Measurements from ENCODE around the gene TRAPPC1.
"Not testable (repeated sequence)": the region's sequence is repeated elsewhere in the genome, so short reads cannot be mapped to it uniquely, and the experiment has no call there.

TRAPPC1 gene, protein sequence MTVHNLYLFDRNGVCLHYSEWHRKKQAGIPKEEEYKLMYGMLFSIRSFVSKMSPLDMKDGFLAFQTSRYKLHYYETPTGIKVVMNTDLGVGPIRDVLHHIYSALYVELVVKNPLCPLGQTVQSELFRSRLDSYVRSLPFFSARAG

DNA sequence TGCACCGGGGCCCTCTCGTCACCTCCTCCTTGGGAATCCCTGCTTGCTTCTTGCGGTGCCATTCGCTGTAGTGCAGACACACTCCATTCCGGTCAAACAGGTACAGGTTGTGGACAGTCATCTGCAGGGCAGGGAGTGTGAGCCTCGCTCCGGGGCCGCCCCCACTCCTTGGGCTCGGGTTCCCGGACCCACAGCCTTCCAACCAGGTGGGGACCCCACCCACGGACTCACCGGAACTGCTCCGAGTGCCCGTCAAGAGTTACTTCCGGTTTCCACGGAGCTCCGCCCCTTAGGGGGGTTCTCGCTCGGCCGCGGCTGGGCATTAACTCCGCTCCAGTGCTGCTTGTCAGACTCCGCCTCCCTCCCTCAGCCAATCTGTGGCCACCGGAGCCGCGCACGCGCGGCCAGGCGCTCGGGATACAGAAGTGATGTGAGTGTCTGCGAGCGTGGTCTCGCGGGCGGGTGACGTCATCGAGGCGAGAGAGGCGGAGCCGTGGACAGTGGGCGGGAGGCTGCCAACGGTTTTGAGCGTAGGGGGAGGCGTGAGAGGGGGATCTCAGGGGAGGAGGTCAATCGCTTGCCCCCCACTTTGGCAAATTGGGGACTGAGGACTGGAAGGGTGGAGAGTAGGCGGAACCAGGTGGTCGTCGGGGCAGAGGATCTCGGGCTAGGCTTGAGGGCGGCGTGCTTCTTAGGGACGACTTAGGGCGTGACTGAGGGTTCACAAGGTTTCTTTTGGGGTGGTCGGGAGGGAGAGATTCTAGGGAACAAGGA lies at the start of gene TRAPPC1, which contains the start of gene CNTROB:
Gene TRAPPC1, minus strand, starts transcription at position 238 of the 774 bp plus-strand sequence. Its CDS starts 117 bp downstream, at position 121.
Gene CNTROB, plus strand, starts transcription at position 498 of the 774 bp plus-strand sequence. CDS start 874 bp downstream, outside the sequence.
- peak; percentile 100 for DNase-seq

DNA sequence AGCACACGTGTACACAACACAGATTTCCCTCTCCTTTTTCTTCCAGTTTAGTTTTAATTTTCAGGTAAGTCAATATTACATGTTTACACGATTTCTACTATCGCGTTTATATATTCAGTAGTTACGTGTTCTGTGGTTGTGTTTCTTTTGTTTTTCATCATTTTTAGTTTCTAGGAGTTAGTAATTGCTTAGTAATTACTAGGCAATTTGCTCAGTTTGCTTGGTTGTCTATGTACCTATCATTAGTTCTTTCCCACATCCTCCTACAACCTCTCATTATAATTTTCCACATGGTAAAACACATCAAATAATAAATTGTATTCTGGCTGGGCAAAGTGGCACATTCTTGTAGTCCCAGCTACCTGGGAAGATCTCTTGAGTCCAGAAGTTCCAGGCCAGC lies 46.1 kb upstream of the TRAPPC1 start:
- no peak for DNase-seq

DNA sequence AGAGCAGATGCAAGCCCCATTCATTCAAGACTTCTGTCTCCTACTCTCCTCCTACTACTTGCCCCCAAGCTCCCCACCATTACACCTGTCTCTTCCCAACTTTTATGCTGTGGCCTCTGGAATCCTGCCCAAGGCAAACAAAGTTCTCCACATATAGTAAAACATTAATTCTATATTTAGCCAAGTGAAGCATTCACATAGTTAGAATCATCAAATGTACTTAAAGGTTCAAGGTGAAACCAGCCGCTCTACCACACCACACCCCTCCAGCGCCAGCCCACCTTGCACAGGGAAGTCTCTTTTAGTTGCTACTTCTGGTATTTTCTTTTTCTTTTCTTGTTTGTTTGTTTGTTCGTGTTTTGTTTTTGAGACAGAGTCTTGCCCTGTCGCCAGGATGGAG lies 45.3 kb upstream of the TRAPPC1 start:
- DNase-seq = no peak

DNA sequence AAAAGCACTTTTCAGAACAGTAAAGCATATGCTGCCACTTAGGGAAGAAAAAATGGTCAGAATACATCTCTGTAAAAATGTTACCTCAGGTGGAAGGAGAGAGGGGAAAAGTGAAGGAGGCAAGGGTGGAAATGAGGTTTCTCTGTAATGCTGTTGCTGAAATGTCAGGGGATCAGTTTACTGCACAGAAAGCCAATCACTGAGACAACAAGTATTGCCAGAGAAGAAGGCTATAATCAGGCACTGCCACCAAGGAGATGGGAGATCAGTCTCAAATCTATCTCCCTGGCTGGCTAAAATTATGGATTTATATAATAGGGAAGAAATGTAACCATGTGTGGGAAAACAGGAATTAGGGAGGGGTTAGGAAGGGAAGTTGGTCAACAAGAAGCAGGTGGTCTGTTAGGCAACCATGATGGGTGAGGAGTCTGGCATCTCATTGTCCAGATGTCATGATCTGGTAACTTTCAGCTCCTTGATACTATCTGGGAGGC lies 42.9 kb upstream of the TRAPPC1 start:
- no peak for DNase-seq

DNA sequence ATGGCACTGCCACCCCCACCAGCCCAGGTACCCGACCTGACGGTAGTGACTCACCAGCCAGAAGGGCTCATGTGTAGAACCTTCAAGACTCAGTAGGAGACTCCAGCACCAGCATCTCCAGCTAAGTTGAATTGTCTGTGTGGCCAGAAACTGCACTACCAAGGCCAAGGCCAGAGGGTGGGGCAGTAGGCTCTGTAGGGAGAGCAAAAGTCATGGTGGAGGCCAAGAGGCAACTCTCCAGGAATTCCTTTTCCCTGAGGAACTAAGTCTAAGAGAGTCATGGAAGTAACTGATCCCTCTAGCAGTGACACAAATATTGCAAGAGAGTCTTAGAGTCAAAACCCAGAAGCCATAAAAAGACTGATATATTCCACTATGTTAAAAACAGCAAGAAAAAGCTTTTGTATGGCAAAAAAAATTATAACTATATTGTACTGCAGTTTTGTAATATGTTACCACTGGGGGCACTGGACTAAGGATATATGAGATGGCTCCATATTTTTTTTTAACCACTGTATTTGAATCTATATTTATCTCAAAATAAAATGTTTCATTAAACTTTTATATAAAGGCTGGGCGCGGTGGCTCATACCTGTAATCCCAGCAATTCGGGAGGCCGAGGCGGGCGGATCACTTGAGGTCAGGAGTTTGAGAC lies 40.5 kb upstream of the TRAPPC1 start:
- no peak for DNase-seq

DNA sequence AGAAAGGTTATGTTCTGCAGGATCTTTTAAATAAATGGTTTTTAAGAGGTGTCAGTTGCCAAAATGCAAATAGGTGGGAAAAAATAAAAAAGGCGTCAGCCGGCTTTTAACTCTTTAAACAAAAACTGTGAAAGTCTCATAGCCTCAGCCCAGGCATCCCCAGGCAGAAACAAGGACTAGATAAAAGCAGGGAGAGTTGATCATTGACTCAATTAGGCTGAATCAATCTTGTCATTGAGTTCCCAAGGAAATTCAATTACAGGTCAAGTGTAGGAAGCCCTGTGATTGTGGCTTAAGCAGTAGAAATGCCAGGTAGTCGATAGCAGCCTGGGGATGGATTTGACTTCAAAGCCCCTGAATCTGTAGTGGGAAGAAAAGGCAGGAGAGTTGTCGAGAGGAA lies 39.9 kb upstream of the TRAPPC1 start:
- DNase-seq = no peak

DNA sequence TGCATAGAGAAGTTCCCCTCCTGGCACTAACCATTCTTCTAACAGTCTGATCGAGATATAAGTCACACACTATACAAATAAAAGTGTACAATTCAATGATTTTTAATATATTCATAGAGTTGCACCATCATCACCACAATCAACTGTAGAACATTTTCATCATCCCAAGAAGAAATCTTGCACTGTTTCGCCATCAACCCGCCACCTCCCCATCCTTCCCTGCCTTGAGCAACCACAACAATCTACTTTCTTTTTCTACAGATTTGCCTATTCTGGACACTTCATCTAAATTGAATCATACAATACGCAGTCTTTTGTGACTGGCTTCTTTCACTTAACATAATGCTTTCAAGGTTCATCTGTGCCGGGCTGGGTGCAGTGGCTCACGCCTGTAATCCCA lies 37.7 kb upstream of the TRAPPC1 start:
- DNase-seq = no peak

DNA sequence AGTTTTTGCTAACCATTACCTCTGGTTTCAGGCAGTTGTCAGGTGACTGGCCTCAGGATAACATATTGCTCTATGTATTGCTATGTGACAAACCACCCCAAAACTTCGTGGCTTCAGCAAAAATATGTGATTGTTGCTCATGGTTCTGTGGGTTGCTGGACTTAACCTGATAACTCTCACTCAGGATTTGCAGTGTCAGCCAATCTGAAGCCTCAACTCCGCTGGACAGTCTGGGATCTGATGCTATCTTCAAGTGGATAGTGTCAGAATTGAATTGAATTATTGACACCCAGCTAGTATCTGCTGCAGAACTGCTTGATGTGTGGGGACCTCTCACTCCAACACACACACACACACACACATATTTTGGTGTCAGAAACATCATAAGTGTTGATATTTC lies 36.0 kb upstream of the TRAPPC1 start:
- DNase-seq = no peak

DNA sequence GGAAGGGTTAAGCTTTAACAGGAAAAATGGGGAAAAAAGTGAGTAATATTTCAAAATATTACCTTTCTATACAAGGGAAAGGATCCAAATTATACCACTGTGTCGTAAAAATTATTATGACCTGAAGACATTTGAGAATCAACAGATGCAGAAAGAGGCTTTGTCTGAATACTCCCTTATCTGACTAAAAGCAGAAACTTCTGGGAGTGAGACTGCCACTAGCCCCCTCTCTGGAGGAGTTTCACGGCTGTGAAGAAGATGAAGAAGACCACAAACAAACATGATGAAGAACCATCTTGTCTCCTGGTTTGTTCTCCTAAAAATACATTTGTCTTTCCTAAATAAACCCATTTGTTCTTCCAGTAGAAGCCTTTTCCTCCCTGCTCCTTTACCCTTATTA lies 29.7 kb upstream of the TRAPPC1 start:
- DNase-seq = no peak

DNA sequence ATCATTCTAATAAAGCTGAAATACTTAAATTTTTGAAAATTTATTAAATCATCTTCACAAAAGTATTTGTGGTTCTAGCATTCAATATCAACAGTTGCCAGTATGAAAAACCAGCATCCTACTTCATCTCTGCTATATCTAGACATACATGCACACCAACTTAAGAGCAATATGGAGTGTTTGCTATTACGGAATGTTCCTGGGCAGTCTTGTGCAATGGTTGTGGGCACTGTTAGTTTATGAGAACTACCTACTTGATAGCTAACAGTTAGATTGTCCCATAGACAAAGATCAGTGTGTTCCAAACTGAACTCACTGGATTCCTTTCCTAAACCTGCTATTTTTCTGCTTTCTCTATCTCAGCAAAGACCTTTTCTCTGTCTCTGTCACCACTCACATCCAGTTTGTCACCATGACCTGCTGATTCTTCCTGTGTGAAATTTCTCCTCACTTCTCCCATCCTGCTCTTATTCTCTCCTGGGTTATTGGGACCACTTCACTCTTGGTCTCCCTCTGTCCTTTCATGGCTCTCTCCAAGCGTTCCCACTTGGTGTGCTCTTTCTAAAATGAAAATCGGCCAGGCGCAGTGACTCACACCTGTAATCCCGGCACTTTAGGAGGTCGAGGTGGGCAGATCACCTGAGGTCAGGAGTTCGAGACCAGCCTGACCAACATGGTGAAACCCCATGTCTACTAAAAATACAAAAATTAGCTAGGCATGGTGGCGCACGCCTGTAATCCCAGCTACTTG lies 27.9 kb upstream of the TRAPPC1 start:
- no peak for DNase-seq

DNA sequence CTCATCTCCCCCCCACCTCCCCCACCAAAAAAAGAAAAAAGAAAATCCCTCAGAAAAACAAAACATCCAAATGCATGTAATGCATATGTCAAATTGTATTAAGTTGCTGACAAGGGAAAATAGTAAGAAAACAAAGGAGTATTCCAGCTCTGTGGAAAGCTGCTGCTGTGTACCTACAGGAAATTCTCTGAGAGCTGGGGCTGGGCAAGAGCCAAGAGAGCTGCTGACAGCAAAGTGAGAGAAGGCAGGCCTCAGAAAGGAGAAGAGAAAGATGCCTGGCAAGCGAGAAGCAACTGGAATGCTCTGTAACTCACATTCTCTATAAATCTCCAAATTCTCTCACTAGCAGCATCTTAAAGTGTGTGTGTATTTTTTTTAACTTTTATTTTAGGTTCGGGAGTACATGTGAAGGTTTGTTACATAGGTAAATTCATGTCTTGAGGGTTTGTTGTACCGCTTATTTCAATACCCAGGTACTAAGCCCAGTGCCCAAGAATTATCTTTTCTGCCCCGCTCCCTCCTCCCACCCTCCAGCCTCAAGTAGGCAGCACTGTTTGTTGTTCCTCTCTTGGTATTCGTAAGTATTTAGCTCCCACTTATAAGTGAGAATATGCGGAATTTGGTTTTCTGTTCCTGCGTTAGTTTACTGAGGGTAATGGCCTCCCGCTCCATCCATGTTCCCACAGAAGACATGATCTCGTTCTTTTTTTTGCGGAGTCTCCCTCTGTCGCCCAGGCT lies 24.7 kb upstream of the TRAPPC1 start:
- DNase-seq = no peak

DNA sequence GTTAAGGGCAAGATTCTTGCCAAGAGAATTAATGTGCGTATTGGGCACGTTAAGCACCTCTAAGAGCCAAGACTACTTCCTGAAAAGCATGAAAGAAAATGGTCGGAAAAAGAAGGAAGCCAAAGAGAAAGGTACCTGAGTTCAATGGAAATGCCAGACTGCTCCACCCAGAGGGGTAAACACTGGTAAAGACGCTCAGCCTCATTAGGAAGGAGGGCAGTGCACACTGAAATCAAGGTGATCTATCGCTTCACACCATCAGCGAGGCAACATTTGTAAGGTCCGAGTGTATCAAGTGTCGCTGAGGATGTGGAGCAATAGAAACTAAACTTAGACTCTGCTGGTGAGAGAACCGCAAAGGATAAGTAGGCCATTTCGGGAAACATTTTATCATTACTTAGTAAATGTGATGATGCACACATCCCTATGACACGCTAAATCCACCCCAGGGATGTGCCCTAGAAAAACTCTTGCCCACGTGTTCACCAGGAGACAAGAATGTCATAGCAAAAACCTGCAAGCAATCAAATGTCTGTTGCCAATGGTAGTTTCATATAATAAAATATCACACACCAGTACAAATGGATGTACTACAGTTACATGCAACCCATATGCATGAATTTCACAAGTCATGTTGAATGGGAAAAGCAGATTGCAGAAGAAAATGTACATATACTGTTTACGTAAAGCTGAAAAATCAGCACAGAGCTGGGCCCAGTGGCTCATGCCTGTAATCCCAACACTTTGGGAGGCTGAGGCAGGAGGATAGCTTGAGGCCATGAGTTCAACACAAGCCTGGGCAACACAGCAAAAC lies 23.9 kb upstream of the TRAPPC1 start:
- no peak for DNase-seq

DNA sequence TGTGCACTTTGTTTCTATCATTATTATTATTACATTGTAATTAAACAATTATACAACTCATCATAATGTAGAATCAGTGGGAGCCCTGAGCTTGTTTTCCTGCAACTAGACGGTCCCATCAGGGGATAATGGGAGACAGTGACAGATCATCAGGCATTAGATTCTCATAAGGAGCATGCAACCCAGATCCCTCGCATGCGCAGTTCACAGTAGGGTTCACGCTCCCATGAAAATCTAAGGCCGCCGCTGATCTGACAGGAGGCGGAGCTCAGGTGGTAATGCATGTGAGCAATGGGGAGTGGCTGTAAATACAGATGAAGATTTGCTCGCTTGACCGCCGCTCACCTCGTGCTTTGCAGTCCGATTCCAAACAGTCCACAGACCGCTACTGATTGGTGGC lies 21.5 kb upstream of the TRAPPC1 start:
- not testable (repeated sequence) for DNase-seq

DNA sequence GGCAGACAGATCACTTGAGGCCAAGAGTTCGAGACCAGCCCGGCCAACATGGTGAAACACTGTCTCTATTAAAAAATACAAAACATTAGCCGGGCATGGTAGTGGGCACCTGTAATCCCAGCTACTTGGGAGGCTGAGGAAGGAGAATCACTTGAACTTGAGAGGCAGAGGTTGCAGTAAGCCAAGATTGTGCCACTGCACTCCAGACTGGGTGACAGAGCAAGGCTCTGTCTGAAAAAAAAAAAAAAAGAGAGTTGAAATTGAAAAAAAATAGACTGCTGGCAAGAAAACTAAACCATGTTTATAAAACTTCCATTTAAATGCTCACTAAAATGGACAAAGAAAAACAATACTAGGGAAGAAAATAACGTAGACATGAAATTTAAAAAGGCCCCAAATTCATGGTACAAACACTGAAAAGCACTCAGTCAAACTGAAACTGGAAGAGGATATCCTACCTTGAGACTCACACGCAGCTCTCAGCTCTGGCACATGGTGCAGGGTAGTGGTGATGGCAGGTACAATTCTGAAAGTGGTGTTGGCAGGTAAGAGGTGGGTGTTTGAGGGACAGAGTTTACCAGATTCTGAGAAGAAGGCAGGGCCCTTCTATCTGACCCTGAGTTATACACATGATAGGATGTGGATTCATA lies 19.5 kb upstream of the TRAPPC1 start:
- DNase-seq = peak; percentile 44

DNA sequence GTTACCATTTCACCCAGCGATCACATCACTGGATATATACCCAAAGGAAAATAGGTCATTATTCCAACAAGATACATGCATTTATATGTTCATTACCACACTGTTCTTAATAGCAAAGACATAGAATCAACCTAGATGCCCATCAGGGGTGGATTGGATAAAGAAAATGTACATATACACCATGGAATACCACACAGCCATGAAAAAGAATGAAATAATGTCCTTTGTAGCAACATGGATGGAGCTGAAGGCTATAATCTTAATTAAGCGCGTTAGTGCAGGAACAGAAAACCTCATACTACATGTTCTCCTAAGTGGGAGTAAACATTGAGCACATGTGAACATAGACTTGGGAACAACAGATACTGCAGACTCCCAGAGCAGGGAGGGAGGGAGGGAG lies 18.8 kb upstream of the TRAPPC1 start:
- no peak for DNase-seq

DNA sequence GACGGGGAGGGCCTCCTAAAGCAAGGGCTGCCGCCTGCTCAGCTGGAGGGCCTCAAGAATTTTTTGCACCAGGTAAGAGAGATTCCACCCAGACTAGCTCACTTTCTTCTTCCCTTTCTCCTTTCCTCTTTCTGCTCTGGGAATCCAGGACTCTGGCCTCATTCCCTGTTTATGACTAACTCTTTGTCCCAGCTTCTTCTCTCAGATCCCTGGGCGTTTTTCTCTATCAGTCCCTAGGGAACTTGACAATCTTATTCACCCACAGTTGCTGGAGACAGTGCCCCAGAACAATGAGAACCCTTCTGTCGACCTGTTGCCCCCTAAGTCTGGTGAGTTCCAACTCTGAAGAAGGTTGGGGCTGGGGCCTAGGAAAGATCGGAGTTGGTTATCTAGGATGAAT lies 15.9 kb upstream of the TRAPPC1 start:
- DNase-seq = no peak

DNA sequence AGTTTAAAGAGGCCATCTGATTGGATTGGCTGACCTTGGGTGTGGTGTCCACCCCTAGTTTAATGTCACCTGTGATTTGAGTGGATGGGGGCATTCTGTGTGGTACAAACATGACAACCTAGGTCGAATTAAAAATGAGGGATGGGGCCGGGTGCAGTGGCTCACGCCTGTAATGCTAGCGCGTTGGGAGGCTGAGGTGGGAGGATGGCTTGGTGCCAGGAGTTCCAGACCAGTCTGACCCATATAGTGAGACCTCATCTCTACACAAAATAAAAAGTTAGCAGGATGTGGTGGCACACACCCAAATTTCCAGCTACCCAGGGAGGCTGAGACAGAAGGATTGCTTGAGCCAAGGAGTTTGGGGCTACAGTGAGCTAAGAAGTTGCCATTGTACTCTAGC lies 14.7 kb upstream of the TRAPPC1 start:
- DNase-seq = no peak

DNA sequence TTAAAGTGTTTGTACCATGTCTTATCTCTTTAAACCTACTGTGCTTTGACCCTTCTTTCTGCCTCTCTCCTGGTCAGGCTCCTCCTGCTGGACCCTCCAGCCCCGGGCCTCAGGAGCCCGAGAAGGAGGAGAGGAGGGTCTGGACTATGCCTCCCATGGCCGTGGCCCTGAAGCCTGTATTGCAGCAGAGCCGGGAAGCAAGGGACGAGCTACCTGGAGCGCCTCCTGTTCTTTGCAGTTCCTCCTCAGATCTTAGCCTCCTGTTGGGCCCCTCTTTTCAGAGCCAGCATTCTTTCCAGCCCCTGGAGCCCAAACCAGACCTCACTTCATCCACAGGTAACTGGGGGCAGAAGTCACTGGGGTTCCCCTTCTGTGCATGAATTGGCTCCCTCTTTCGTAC lies 13.9 kb upstream of the TRAPPC1 start:
- DNase-seq = no peak

DNA sequence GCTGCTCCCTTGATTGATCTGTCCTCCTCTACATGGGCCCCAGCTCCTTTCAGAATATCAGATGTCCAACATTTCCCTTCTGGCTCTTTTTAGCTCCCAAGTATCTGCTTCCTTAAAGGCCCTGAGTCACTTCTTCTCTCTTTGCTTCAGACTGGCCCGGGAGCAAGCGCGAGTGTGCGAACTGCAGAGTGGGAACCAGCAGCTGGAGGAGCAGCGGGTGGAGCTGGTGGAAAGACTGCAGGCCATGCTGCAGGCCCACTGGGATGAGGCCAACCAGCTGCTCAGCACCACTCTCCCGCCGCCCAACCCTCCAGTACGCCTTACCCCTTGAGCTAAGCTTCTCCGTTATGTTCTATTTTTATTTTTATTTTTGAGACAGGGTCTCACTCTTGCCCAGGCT lies 12.6 kb upstream of the TRAPPC1 start:
- no peak for DNase-seq

DNA sequence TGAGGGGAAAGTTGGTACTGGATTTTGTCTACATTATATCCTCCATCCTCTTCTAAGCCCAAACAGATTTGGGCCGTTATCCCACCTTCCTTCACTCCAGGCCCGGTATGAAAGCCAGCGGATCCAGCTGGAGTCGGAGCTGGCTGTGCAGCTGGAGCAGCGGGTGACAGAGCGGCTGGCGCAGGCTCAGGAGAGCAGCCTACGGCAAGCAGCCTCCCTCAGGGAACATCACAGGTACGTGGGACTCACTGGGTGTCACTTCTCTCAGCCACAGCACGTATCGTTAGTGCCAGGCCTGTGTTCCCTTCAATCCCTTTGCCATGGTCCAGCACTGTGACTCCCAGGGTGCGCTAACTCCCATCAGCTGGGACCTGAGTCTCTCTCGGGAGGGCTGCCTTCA lies 11.5 kb upstream of the TRAPPC1 start:
- DNase-seq = no peak

DNA sequence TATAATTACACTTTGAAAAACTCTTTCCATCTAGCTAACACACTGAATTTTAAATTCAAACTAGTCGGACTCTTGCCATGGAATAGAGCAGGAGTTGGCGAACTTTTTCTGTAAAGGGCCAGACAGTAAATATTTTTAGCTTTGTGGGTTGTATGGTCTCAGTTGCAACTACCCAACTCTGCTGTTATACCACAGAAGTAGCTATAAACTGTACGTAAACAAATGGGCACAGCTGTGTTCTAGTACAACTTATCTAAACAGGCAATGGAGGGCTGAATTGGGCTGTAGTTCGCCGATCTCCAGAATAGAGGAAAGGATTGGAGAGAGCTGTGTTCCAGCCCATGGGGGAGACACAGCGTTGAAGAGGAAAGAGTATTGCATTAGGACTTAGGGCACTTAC lies 9.0 kb upstream of the TRAPPC1 start:
- DNase-seq = no peak
